Measurements from ENCODE around the gene CCT3.
"Not testable (repeated sequence)": the region's sequence is repeated elsewhere in the genome, so short reads cannot be mapped to it uniquely, and the experiment has no call there.

Gene CCT3

DNA sequence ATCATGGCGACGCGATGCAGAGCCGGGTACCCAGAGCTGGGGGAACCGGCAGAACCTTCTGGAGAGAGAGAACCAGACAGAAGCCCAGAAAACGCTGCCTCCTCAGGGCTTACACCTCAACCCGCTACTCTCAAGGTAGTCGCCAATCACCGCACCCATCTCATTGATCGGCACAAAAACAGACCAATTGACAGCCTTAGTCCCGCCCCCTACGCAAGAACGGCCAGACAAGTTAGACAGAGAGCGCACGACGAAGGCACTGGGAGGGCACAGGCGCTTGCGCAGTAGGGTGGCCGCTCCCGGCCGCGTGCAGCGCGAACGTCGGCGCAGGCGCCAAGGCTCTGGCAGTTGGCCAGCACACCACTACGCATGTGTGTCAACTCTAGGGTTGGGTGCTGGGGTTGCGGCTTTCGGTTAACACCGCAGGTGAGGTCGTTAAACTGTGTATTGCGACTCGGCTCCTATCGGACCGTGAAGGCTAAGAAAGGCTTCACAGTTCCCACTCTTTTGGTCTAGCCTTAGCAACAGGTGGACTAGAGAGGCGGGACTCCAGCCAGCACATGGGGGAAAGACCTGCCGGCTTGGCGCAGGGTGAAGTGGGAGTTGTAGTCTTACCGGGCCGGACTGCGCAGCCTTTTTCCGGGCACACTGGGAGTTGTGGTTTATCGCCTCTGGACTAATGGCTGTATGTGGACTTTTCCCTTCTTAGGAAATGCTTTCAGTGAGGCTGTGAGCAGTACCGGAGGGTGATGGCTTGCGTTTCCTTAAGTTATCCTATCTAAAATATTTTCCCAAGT is at the start of gene CCT3, which contains the start of gene TSACC:
TSS of gene CCT3 (minus strand) at position 113 of the 797 bp plus-strand sequence. CDS start at position 5, 108 bp downstream.
TSS of gene TSACC (plus strand) at position 347 of the 797 bp plus-strand sequence. CDS start 1,232 bp downstream, outside the sequence.
- DNase-seq (ENCODE audit: low read depth in 2 of 2): peak; percentile 97 to 99

DNA sequence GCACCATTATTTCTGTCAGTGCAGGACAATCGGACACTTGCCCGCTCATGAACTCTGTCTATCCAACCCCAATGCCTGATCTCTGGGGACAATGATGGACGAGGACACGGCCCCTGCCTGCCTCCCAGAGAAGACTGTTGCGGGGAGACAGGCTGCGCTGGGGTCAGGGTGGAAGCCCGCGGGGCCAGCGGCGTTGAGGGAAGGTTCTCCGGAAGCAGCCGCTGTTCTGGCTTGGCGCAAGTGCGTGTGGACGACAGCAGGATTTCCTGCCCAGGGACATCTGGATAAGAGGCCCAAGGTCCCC is 49.7 kb upstream of the CCT3 start:
- DNase-seq (ENCODE audit: low read depth in 2 of 2): no peak

- DNase-seq (ENCODE audit: low read depth in 2 of 2): no peak
Observed at GRCh38 chr1:156386949-156387869, 49.1 kb upstream of the CCT3 start.

DNA sequence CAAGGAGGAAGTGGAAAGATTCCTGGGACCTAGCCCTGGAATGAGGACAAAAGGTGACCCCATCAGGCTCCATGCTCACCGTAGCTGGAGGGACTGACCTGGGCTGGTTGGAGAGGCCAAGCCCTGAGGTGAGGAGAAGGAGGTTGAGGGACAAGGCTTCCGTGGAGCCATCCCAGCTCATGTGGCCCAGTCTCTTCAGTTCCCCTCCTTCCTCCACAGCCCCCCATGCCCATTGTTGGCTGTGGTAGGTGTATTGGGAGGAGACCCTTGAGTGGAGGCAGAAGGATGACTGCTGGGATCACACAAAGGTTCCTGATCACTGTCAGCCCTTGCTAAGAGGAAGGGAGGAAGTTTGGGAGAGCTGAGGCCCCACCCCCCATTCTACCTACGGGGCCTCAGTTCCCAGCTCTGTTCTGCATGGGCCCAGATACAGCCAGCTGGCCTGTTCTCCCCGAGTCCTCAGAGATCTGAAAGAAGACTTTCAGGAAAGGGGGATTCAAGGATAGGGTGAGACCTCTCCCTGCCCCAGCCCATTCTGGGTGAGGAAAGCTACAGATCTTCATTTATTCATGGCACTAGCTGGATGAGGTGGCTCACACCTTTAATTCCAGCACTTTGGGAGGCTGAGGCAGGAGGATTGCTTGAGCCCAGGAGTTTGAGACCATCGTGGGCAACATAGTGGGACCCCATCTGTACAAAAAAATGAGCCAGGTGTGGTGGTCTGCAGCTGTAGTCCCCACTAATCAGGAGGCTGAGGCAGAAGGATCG is 48.2 kb upstream of the CCT3 start:
- DNase-seq (ENCODE audit: low read depth in 2 of 2): no peak

DNA sequence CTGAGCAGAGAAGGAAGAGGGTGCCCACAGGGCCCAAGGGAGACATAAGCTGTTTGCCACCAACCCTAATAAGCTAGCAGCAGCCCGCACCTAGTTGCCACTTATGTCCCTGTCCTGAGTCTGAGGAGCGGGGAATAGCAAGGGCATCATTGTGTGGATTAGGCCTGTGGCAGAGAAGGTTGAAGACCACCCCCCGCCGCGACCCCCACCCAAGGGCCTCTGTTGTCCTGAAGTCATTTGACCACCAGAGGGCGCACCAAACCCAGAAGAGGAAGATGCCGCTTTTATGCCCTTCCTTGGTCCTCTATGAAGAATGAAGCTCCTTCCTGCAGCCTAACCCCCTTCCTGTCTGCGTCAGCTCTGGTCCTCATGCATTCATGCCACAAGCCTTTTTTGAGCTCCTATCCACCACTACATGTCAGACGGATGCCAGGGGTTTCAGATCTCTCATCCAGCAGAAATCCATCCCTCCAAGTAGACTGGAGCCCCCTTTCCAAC is 47.5 kb upstream of the CCT3 start:
- DNase-seq (ENCODE audit: low read depth in 2 of 2): peak; percentile 49 to 67

GRCh38 chr1:156384658-156385057 is 46.6 kb upstream of the CCT3 start:
- no peak for DNase-seq (ENCODE audit: low read depth in 2 of 2)

DNA sequence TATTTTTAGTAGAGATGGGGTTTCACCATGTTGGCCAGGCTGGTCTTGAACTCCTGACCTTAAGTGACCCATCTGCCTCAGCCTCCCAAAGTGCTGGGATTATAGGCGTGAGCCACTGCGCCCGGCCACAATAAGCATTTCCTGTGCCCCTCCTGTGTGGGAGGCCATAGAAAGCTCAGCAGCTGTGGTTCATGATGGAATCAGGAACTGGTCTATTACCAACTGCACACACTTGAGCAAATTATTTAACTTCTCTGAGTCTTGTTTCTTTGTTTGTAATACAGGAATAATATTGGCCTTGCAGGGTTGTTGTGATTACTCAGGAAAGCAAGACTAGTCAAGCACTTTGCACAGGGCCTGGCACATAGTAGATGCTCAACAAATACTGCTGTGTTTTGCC is 45.9 kb upstream of the CCT3 start:
- no peak for DNase-seq (ENCODE audit: low read depth in 2 of 2)

DNA sequence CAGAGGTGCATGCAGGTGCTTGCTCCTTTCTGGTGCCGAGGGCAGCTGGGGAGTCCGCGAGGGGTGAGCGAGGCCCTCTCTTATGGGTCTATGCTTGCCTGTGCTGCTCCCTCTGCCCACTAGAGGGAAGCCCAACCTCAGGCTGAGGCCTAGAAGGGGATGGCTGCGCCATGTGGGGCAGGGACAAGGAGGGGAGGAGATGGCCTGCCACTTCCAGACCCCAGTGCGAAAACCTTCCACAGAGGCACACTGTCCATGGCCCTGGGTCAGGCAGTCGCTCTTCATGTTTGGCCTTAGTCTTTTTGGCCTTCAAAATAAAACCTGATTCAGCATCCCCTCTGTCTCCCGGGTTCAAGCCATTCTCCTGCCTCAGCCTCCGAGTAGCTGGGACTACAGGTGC is 44.9 kb upstream of the CCT3 start:
- peak; percentile 5 to 28 for DNase-seq (ENCODE audit: low read depth in 2 of 2)

- DNase-seq (ENCODE audit: low read depth in 2 of 2): no peak
Observed at GRCh38 chr1:156382561-156382960, 44.5 kb upstream of the CCT3 start.

- DNase-seq (ENCODE audit: low read depth in 2 of 2): no peak
Observed at GRCh38 chr1:156379420-156380165, 41.5 kb upstream of the CCT3 start.

- DNase-seq (ENCODE audit: low read depth in 2 of 2): no peak
Observed at GRCh38 chr1:156378557-156378956, 40.5 kb upstream of the CCT3 start.

- no peak for DNase-seq (ENCODE audit: low read depth in 2 of 2)
Observed at GRCh38 chr1:156376958-156377919, 39.1 kb upstream of the CCT3 start.

DNA sequence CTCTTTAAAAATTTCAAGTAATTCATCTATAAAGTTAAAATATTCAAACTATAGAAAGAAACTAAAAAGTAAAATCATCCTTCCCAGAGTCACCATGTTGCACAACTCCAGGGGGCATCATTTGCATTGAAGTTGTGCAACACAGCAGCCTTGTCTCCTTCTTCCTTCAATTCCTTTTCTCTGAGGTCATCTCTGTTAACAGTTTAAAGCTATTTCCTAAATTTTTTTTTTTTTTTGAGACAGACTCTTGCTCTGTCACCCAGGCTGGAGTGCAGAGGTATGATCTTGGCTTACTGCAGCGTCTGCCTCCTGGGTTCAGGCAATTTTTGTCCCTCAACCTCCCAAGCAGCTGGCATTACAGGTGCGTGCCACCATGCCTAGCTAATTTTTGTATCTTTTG is 38.1 kb upstream of the CCT3 start:
- no peak for DNase-seq (ENCODE audit: low read depth in 2 of 2)

DNA sequence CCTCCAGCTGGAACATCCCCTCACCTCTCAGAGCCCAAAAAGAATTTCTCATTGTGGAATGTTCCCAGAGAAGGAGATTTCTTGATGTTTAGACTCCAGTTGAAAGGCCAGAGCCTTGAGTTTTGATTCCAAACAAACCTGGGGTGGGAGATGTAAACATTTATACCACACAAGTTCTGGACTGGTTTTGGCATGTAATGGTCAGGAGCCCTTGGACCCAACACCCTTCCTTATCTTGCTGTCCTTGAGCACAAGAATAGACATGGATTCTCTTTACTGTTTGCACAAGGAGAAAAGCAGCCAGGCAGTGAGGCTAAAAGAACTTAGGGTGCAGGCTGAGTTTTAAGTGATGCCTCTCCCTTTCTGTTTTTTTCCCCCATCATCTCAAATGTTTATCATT is 35.5 kb upstream of the CCT3 start:
- no peak for DNase-seq (ENCODE audit: low read depth in 2 of 2)

- DNase-seq (ENCODE audit: low read depth in 2 of 2): no peak
Observed at GRCh38 chr1:156372876-156373275, 34.8 kb upstream of the CCT3 start.

DNA sequence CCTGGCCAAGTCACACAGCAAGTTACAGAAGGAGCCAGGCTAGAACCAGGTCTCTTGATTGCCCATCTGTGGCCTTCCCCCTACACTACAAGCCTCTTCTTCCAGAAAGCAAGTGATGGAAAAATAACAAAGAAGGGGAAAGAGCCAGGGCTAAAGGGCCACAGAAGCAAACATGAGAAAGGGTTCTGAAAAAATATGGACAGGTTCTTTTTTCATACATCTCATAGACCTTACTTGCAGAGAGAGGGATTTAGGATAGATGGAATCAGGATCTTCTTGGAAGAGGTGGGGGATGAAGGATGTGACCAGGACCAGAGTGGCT is 34.1 kb upstream of the CCT3 start:
- DNase-seq (ENCODE audit: low read depth in 2 of 2): no peak

- DNase-seq (ENCODE audit: low read depth in 2 of 2): no peak
Observed at GRCh38 chr1:156371553-156372264, 33.6 kb upstream of the CCT3 start.

DNA sequence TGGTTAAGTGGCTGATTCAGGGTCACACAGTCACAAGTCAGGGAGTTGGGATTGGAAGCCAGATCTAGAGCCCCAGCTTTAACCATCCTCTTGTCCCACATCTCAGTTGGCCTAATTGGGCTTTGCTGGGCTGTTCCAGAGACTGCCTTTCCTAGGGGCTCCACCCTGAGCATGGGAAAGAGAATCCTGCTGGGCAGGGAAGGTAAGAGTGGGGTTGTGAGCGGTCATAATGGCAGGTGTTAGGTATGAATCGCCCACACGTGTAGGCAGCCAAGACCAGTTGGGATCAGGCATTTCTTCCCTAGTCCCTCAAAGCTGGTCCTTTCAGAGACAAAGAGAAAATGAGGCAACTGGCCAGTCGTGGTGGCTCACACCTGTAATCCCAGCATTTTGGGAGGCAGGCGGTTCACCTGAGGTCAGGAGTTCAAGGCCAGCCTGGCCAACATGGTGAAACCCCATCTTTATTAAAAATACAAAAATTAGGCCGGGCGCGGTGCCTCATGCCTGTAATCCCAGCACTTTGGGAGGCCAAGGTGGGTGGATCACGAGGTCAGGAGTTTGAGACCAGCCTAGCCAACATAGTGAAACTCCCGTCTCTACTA is 31.7 kb upstream of the CCT3 start:
- DNase-seq (ENCODE audit: low read depth in 2 of 2): not testable (repeated sequence)
